Breast epithelium (tissue), 3 donors: ENCODE measurements around the gene RGS7.

Experiments used
- POLR2A ChIP-seq: fragments of 450-650 bp; IDR thresholded peaks from one replicate; pipeline ENCODE4 v1.6.1; 2016; ENCODE audit warnings: antibody characterized with exemption, mild to moderate bottlenecking, moderate library complexity
- TF ChIP-seq, protein P1 (sequence below), 3 donors: fragments of 450-650 bp; IDR thresholded peaks; one replicate each; pipeline ENCODE4 v1.5.1; 2016 to 2017; ENCODE audit warnings: antibody characterized with exemption in 3 of 3, mild to moderate bottlenecking in 3 of 3, moderate library complexity in 3 of 3

DNA sequence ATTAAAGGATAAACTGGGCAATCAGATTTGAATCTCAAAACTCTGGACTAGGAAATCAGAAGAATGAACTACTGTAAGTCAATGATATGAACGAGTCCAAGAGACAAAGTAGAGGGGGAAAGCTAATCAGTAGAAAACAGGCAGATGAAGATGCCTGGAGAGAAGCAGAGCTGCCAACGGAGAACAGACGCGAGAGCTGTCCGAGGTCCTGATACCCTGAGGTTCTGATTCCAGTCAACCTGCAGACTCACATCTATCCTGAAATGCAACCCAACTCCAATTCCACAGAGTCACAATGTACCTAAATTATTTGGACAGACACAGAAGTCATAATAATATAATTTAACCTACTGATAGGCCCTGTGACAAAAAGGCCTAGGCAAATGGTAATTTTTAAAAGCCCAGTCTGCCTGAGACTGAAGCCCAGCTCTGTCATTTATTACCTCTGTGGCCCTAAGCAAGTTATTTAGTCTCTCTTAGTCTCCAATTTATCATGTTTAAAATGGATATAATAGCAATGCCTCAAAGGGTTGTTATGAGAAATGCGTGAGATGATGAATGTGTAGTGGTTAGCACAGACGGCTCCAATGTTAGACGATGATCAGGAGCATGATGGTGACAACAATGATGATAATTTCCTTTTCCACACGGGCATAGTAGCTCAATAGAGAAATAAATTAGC is 33.4 kb downstream of the RGS7 start:
- TF ChIP-seq, protein P1, sequence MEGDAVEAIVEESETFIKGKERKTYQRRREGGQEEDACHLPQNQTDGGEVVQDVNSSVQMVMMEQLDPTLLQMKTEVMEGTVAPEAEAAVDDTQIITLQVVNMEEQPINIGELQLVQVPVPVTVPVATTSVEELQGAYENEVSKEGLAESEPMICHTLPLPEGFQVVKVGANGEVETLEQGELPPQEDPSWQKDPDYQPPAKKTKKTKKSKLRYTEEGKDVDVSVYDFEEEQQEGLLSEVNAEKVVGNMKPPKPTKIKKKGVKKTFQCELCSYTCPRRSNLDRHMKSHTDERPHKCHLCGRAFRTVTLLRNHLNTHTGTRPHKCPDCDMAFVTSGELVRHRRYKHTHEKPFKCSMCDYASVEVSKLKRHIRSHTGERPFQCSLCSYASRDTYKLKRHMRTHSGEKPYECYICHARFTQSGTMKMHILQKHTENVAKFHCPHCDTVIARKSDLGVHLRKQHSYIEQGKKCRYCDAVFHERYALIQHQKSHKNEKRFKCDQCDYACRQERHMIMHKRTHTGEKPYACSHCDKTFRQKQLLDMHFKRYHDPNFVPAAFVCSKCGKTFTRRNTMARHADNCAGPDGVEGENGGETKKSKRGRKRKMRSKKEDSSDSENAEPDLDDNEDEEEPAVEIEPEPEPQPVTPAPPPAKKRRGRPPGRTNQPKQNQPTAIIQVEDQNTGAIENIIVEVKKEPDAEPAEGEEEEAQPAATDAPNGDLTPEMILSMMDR (IDR thresholded peaks at IDR 0.05), result no peak
- TF ChIP-seq POLR2A, result no peak
